ENCODE measurements around the gene OSBP.
"Not testable (repeated sequence)": the region's sequence is repeated elsewhere in the genome, so short reads cannot be mapped to it uniquely, and the experiment has no call there.

Gene OSBP

DNA sequence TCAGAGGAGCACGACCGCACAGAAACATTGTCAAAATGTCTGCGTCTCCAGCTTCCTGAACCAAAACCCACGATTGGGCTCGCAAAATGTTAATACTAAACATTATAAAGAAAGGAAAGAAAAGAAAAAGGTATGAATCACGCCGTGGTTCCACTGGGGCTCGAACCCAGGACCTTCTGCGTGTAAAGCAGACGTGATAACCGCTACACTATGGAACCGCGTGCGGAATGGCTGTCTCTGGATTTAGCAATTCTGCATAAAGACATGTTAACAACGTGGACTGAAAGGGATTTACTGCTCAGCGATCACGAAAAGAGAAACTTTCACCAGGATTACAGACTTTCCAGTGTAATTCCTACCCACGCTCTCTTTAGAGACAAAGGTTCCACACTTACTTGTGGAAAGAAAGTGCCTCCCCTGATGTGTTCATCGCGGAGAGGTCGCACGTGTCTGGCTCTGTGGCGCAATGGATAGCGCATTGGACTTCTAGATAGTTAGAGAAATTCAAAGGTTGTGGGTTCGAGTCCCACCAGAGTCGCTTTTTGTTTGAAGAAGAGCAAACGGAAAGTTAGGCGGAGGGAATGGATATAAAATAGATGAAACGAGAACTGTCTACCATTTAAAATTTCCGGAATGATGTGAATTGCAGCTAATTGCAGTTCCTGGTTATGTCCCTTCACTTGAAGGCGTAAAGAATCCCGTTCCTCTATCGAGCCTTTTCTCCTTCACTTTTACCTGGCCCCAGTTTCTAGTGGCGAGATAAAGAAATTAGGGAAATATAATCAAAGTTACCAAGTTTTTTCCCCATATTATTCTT is 64.5 kb downstream of the OSBP start:
- DNase-seq = peak; percentile 95

GRCh38 chr11:59550368-59550841 is 65.2 kb downstream of the OSBP start:
- DNase-seq = peak; percentile 94

DNA sequence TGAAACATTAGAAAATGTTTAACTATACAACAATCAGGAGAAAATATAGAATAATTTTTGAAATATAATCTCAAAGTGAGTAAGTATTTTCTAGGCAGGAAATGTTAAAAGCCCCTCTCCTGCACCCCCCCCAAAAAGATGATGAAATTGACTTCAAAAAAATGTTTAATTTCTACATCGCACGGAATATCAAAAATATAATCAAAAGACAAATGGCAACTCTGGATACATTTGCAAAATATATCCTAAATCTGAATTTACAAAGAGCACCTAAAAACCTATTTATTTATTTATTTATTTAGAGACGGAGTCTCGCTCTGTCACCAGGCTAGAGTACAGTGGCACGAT is 67.3 kb downstream of the OSBP start:
- no peak for DNase-seq

DNA sequence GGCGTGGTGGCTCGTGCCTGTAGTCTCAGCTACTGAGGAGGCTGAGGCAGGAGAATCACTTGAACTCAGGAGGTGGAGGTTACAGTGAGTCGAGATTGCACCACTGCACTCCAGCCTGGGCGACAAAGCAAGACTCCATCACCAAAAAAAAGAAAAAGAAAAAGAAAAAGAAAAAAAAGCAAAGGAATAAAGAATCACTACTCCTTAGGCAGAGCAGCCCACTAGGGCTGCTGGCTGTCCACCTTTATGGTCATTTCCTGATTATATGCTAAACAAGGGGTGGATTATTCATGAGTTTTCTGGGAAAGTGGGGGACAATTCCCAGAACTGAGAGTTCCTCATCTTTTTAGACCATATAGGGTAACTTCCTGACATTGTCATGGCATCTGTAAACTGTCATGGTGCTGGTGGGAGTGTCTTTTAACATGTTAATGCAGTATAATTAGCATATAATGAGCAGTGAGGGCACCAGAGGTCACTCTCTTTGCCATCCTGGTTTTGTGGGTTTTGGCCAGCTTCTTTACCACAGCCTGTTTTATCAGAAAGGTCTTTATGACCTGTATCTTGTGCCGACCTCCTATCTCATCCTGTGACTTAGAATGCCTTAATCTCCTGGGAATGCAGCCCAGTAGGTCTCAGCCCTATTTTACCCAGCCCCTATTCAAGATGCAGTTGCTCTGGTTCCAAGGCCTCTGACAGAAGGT is 67.8 kb downstream of the OSBP start:
- not testable (repeated sequence) for DNase-seq

- DNase-seq = no peak
These were observed 70.2 kb downstream of the OSBP start for GRCh38 chr11:59545179-59546020.

GRCh38 chr11:59544869-59545178 is 70.8 kb downstream of the OSBP start:
- no peak for DNase-seq

GRCh38 chr11:59543713-59544112 is 71.9 kb downstream of the OSBP start:
- not testable (repeated sequence) for DNase-seq

DNA sequence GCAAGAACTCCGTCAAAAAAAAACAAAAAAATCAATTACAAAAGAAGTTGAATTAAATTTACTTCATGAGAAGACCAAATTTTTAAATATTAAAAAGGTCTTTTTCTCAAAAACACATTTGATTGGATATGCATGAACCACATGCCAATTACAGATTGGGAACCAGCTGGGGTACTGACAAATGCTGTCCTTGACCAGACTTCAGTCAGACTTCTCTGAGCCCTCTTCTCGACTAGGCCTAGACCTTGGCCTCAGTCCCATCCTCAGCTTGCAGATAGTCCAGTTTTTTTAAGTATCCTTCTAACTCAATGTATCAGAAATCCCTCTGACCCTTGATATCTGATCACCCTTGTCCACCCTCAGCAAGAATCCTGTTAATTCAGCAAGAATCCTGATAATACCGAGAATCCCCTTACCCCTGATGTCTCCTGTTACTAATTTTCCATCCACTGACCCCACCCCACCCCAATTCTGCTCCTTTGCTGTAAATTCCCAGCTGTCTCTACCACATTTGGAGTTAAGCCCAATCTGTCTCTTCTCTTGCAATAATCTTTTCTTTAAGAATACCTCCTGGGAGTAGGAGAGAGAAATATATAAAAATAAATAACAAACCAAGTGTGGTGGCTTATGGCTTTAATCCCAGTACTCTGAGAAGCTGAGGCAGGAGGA is 73.3 kb downstream of the OSBP start:
- no peak for DNase-seq

- no peak for DNase-seq
These were observed 80.9 kb downstream of the OSBP start for GRCh38 chr11:59534676-59535075.

DNA sequence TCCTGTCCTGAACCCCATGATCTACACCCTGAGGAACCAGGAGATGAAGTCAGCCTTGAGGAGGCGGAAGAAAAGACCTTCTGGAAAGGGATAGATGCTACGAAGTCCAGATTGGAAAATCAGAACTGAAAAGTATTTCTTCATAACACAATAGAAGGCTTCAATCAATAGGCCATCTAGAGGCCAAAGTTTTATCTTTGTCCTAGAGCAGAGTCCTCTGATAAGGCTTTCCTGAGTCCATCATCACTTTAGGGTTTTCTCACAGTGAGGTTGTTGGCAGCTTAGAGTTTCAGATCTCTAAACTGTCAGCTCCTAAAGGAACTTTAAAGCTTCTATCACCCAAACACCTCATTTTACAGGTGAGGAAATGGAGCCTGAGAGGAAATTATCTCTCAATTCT is 83.0 kb downstream of the OSBP start:
- no peak for DNase-seq

- DNase-seq = no peak
These were observed 86.9 kb downstream of the OSBP start for GRCh38 chr11:59528711-59529110.

All from DMS53 (cell line).